ENCODE data around the gene FZR1.

- no peak for TF ChIP-seq CTCF (conservative IDR thresholded peaks at IDR 0.05; ENCODE audit: low read depth, low read length)
- no peak for TF ChIP-seq EZH2 (IDR thresholded peaks at IDR 0.05; ENCODE audit: borderline replicate concordance, low read depth, low read length, poor library complexity, severe bottlenecking)
Measured at GRCh38 chr19:3543150-3544057, 37.3 kb downstream of the FZR1 start.

Data from A673 (cell line).